ENCODE results near the gene PIK3C2G. TPM values are rescaled to one million over a fixed set of nuclear protein-coding genes. Genes with fewer than 3 reads are reported as not detected.
"Not testable (repeated sequence)": the region's sequence is repeated elsewhere in the genome, so short reads cannot be mapped to it uniquely, and the experiment has no call there.

Gene PIK3C2G
- polyA plus RNA-seq, 1 donor (not counting 4 experiments of a cell fraction or from before 2014, with no cell fraction given), result 3.7 TPM

DNA sequence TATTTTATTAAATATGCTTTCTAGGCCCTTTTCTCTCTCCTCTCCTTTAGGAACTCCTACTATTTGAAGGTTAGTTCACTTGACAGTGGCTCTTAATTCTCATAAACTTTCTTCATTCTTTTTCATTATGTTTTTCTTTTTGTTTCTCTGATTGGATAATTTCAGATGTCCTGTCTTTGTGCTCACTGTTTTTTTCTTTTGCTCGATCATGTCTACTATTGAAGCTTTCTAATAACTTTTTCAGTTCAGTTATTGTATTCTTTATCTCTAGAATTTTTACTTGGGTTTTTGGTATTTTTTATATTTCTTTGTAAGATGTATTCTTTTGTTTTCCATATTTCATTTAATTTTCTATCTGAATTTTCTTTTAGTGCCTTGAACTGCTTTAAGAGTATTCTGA, 261.5 kb downstream of the PIK3C2G start:
- Histone ChIP-seq H3K27me3 (ENCODE audit: control insufficient read depth, extremely low read depth, insufficient read depth, low read length) (no peaks in the 10 kb centered on the region), H3K4me3 (ENCODE audit: control insufficient read depth in 2 of 3, extremely low read depth in 1 of 3, insufficient read depth in 2 of 3, low read depth in 1 of 3, low read length in 3 of 3) (no peak overlapping the region), H3K4me2 (ENCODE audit: control insufficient read depth, extremely low read depth, insufficient read depth, low read depth, low read length) (no peak overlapping the region), H3K4me1 (ENCODE audit: control insufficient read depth, extremely low read depth, insufficient read depth, low read length) (no peaks in the 10 kb centered on the region), H3K9me1 (ENCODE audit: control insufficient read depth, extremely low read depth, insufficient read depth, low read length) (no peaks in the 10 kb centered on the region), H2AFZ (ENCODE audit: control insufficient read depth, low read length) (no peak overlapping the region), H3K79me2 (ENCODE audit: control insufficient read depth, insufficient read depth, low read length) (no peaks in the 10 kb centered on the region), H3K9ac (ENCODE audit: control insufficient read depth, extremely low read depth, insufficient read depth, low read length) (no peak overlapping the region), H4K20me1 (ENCODE audit: control insufficient read depth, extremely low read depth, insufficient read depth, low read length) (no peaks in the 10 kb centered on the region), H3K9me3 (ENCODE audit: control insufficient read depth, low read depth, low read length) (no peaks in the 10 kb centered on the region), H3K27ac (ENCODE audit: control insufficient read depth, insufficient read depth, low read length) (no peak overlapping the region), H3K36me3 (ENCODE audit: control insufficient read depth in 2 of 2, extremely low read depth in 1 of 2, insufficient read depth in 2 of 2, low read length in 2 of 2) (no peaks in the 10 kb centered on the region)
- DNase-seq (ENCODE audit: low read depth, low spot score), result no peak
- TF ChIP-seq, protein P1, sequence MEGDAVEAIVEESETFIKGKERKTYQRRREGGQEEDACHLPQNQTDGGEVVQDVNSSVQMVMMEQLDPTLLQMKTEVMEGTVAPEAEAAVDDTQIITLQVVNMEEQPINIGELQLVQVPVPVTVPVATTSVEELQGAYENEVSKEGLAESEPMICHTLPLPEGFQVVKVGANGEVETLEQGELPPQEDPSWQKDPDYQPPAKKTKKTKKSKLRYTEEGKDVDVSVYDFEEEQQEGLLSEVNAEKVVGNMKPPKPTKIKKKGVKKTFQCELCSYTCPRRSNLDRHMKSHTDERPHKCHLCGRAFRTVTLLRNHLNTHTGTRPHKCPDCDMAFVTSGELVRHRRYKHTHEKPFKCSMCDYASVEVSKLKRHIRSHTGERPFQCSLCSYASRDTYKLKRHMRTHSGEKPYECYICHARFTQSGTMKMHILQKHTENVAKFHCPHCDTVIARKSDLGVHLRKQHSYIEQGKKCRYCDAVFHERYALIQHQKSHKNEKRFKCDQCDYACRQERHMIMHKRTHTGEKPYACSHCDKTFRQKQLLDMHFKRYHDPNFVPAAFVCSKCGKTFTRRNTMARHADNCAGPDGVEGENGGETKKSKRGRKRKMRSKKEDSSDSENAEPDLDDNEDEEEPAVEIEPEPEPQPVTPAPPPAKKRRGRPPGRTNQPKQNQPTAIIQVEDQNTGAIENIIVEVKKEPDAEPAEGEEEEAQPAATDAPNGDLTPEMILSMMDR (optimal IDR thresholded peaks at IDR 0.05 in 1 of 3, IDR thresholded peaks at IDR 0.05 in 1 of 3, conservative IDR thresholded peaks at IDR 0.05 in 1 of 3; ENCODE audit: extremely low read depth in 1 of 3, insufficient read depth in 2 of 3, low read length in 3 of 3), result no peak
- no peak for TF ChIP-seq EZH2 (IDR thresholded peaks at IDR 0.05; ENCODE audit: low read length)
- no peak for FAIRE-seq
- dilution Hi-C loops (cut with MboI; ENCODE audit: extremely low pct_ligation_motif_present, low sequenced_read_pairs), result no loop called here

- H2AFZ ChIP-seq (ENCODE audit: control insufficient read depth, low read length); H3K9ac ChIP-seq (ENCODE audit: control insufficient read depth, extremely low read depth, insufficient read depth, low read length); DNase-seq (ENCODE audit: low read depth, low spot score); dilution Hi-C loops (cut with MboI; ENCODE audit: extremely low pct_ligation_motif_present, low sequenced_read_pairs); H3K9me1 ChIP-seq (ENCODE audit: control insufficient read depth, extremely low read depth, insufficient read depth, low read length); H3K4me3 ChIP-seq (ENCODE audit: control insufficient read depth in 2 of 3, extremely low read depth in 1 of 3, insufficient read depth in 2 of 3, low read depth in 1 of 3, low read length in 3 of 3); H3K27me3 ChIP-seq (ENCODE audit: control insufficient read depth, extremely low read depth, insufficient read depth, low read length); H3K4me2 ChIP-seq (ENCODE audit: control insufficient read depth, extremely low read depth, insufficient read depth, low read depth, low read length); H3K79me2 ChIP-seq (ENCODE audit: control insufficient read depth, insufficient read depth, low read length); FAIRE-seq; H3K27ac ChIP-seq (ENCODE audit: control insufficient read depth, insufficient read depth, low read length); H3K36me3 ChIP-seq (ENCODE audit: control insufficient read depth in 2 of 2, extremely low read depth in 1 of 2, insufficient read depth in 2 of 2, low read length in 2 of 2); H3K9me3 ChIP-seq (ENCODE audit: control insufficient read depth, low read depth, low read length); H4K20me1 ChIP-seq (ENCODE audit: control insufficient read depth, extremely low read depth, insufficient read depth, low read length); H3K4me1 ChIP-seq (ENCODE audit: control insufficient read depth, extremely low read depth, insufficient read depth, low read length): not testable (repeated sequence)
Observed at GRCh38 chr12:18542497-18542896, 281.2 kb downstream of the PIK3C2G start.

GRCh38 chr12:18546399-18546798, 285.1 kb downstream of the PIK3C2G start:
- DNase-seq (ENCODE audit: low read depth, low spot score) (no peak), FAIRE-seq (peak; percentile 49)
- Histone ChIP-seq H3K4me2 (ENCODE audit: control insufficient read depth, extremely low read depth, insufficient read depth, low read depth, low read length) (no peak overlapping the region), H3K9me3 (ENCODE audit: control insufficient read depth, low read depth, low read length) (no peaks in the 10 kb centered on the region), H4K20me1 (ENCODE audit: control insufficient read depth, extremely low read depth, insufficient read depth, low read length) (no peaks in the 10 kb centered on the region), H3K27me3 (ENCODE audit: control insufficient read depth, extremely low read depth, insufficient read depth, low read length) (no peaks in the 10 kb centered on the region), H2AFZ (ENCODE audit: control insufficient read depth, low read length) (no peak overlapping the region), H3K36me3 (ENCODE audit: control insufficient read depth in 2 of 2, extremely low read depth in 1 of 2, insufficient read depth in 2 of 2, low read length in 2 of 2) (no peaks in the 10 kb centered on the region), H3K79me2 (ENCODE audit: control insufficient read depth, insufficient read depth, low read length) (no peaks in the 10 kb centered on the region), H3K27ac (ENCODE audit: control insufficient read depth, insufficient read depth, low read length) (no peak overlapping the region), H3K9me1 (ENCODE audit: control insufficient read depth, extremely low read depth, insufficient read depth, low read length) (no peaks in the 10 kb centered on the region), H3K4me3 (ENCODE audit: control insufficient read depth in 2 of 3, extremely low read depth in 1 of 3, insufficient read depth in 2 of 3, low read depth in 1 of 3, low read length in 3 of 3) (no peak overlapping the region), H3K9ac (ENCODE audit: control insufficient read depth, extremely low read depth, insufficient read depth, low read length) (no peak overlapping the region), H3K4me1 (ENCODE audit: control insufficient read depth, extremely low read depth, insufficient read depth, low read length) (no peaks in the 10 kb centered on the region)
- dilution Hi-C loops (cut with MboI; ENCODE audit: extremely low pct_ligation_motif_present, low sequenced_read_pairs), result no loop called here
- TF ChIP-seq, protein P1 (optimal IDR thresholded peaks at IDR 0.05 in 1 of 3, IDR thresholded peaks at IDR 0.05 in 1 of 3, conservative IDR thresholded peaks at IDR 0.05 in 1 of 3; ENCODE audit: extremely low read depth in 1 of 3, insufficient read depth in 2 of 3, low read length in 3 of 3), result no peak
- TF ChIP-seq EZH2 (IDR thresholded peaks at IDR 0.05; ENCODE audit: low read length), result no peak

Measured in keratinocyte (primary cell).